OCI-LY7 (cell line): ENCODE data around the gene TEPSIN.

Source experiments
- CTCF ChIP-seq: fragments of 200-600 bp; sonication (generic); conservative IDR thresholded peaks from 2 replicates; pipeline ENCODE4 v1.5.1; 2014; ENCODE audit warnings: mild to moderate bottlenecking, antibody characterized with exemption, low read length, moderate library complexity, mixed read lengths
- EZH2phosphoT487 ChIP-seq: fragments of 200-600 bp; sonication (generic); IDR thresholded peaks from 2 replicates; pipeline ENCODE4 v1.6.1; 2018; ENCODE audit warnings: low read depth, borderline replicate concordance, mild to moderate bottlenecking, mixed run types, antibody characterized with exemption, low read length, moderate library complexity, mixed read lengths

- TF ChIP-seq CTCF (no peak), EZH2phosphoT487 (no peak)
Measured at GRCh38 chr17:81189670-81190530, 49.0 kb downstream of the TEPSIN start.
